GM12891 (cell line): ENCODE measurements around the gene CDH4.

Source experiments
- POLR2A ChIP-seq: IDR thresholded peaks from 2 replicates; pipeline ENCODE4 v1.6.1; 2011; ENCODE audit warnings: low read depth, low read length, control low read depth
- POLR2AphosphoS5 ChIP-seq: IDR thresholded peaks from 2 replicates; pipeline ENCODE4 v1.6.1; 2011; ENCODE audit warnings: low read depth, low read length, control low read depth
- SPI1 ChIP-seq: IDR thresholded peaks from 2 replicates; pipeline ENCODE4 v1.6.1; 2011; ENCODE audit warnings: low read depth, low read length, control low read depth
- TAF1 ChIP-seq: IDR thresholded peaks from 2 replicates; pipeline ENCODE4 v1.6.1; 2011; ENCODE audit warnings: low read depth, low read length, control low read depth

DNA sequence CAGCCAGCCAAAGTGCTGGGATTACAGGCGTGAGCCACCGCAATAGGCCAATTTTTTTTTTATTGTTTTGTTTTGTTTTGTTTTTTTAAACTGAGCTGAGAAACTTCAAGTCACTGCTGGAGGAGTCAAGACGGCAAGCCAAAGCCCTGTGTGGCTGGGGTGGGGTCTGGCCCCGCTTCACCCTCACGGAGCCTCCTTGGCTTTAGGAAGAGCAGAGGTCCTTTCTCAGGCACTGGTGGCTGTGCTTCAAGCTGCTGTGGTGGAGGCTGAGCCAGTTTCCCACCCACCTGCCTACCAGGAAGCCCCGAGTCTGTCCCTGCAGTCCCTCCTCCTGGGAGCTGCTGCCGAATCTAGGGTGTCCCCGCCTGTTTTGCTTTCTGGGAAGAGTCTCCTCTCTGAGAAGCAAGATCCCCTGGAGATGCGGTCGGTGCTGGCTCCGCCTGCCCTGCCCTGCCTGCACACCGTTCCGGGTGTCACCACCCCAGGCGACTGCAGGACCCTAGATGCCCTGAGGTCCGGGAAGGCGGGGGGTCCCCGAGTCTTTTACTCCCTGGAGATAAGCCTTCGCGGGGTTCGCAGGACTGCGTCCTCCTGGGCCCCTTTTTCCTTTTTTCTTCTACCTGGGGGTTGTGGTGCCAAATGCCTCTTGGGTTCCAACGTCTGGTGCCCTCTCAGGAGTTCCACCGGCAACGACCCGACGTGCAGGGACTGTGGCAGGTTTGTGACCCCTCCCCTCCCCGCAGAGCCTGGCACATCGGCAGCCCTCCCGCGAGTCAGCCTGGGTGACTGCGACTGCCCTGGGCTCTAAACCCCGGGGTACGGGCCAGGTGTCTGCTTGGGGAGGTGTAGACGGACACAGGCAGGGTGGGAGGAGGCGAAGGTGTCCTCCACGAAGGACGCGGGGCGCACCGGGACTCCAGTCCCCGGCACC is 712.9 kb downstream of the CDH4 start:
- TF ChIP-seq POLR2A (no peak), TAF1 (no peak), POLR2AphosphoS5 (no peak), SPI1 (no peak)
